ENCODE results near the gene HDAC4. TPM values are rescaled to one million over a fixed set of nuclear protein-coding genes. Genes with fewer than 3 reads are reported as not detected.

The HDAC4 gene
- total and polyA plus RNA-seq, 9 of the 15 experiments (the other 6 are each of a cell fraction or from before 2014, with no cell fraction given) = 0.11 to 20.2 (median 4.0) TPM

- CTCF ChIA-PET (ENCODE audit: low intra/inter-chr PET ratio) = no interaction called here
- FAIRE-seq = no peak
- POLR2A ChIA-PET = no interaction called here
- TF ChIP-seq NR3C1 (CRISPR knock-in tag; IDR thresholded peaks at IDR 0.05) (no peak), ZFP1 (CRISPR knock-in tag; IDR thresholded peaks at IDR 0.05) (no peak), PCBP1 (IDR thresholded peaks at IDR 0.05; ENCODE audit: low read depth, low read length, poor library complexity, severe bottlenecking) (no peak), RFX1 (IDR thresholded peaks at IDR 0.05) (no peak), TAF9B (IDR thresholded peaks at IDR 0.05; ENCODE audit: partially characterized antibody) (no peak), PHF20 (IDR thresholded peaks at IDR 0.05; ENCODE audit: partially characterized antibody) (no peak), LEF1 (IDR thresholded peaks at IDR 0.05) (no peak), ZNF347 (CRISPR knock-in tag; IDR thresholded peaks at IDR 0.05; ENCODE audit: low read depth) (no peak), TFAP4 (CRISPR knock-in tag; IDR thresholded peaks at IDR 0.05; ENCODE audit: borderline replicate concordance) (no peak), ZNF830 (CRISPR knock-in tag; IDR thresholded peaks at IDR 0.05) (no peak), CBX5 (IDR thresholded peaks at IDR 0.05; ENCODE audit: borderline replicate concordance, low read depth) (no peak)
- no CpG with 5 or more reads among the region's 12 CpGs for WGBS (ENCODE audit: insufficient coverage, low coverage, missing lambda C conversion rate)
- Histone ChIP-seq H3K4me3 (no peak overlapping the region), H3K9ac (ENCODE audit: insufficient read depth in 1 of 2, low read depth in 2 of 2, low read length in 2 of 2) (no peak overlapping the region), H3K27me3 (ENCODE audit: control insufficient read depth in 2 of 2, insufficient read depth in 2 of 2, low read length in 2 of 2) (no peaks in the 10 kb centered on the region), H3K9me1 (ENCODE audit: control insufficient read depth, insufficient read depth, low read length) (no peaks in the 10 kb centered on the region), H2AFZ (ENCODE audit: low read depth, low read length) (no peak overlapping the region), H3K4me2 (ENCODE audit: insufficient read depth, low read length) (no peak overlapping the region), H3K27ac (ENCODE audit: extremely low read depth, low read depth, low read length) (no peak overlapping the region), H3K79me2 (ENCODE audit: control insufficient read depth, insufficient read depth, low read length) (no peaks in the 10 kb centered on the region), H4K20me1 (replicated peaks; ENCODE audit: control insufficient read depth, insufficient read depth, low read length) (0 out of 2 replicates have a peak, but pooled peaks cover 7% of the 10 kb centered on the region), H3K9me3 (replicated peaks; ENCODE audit: control insufficient read depth, insufficient read depth, low read depth, low read length) (no peaks in the 10 kb centered on the region), H3K4me1 (replicated peaks in 1 of 2; ENCODE audit: control insufficient read depth in 2 of 2, insufficient read depth in 2 of 2, low read length in 2 of 2) (no peaks in the 10 kb centered on the region), H3K36me3 (ENCODE audit: control insufficient read depth, insufficient read depth, low read length) (peaks cover 10% of the 10 kb centered on the region; the same call in 2 of the 3 replicates)
- intact Hi-C loops (cut with micrococcal nuclease) (no loop called here), in situ Hi-C loops (cut with MboI) (no loop called here)
- no peak for ATAC-seq
- no TSS peak for BruUV-seq (replicated peaks)
- no peak for DNase-seq (ENCODE audit: extremely low read depth in 1 of 4, low spot score in 3 of 4)
Observed at GRCh38 chr2:239146741-239147181, 254.1 kb downstream of the HDAC4 start.
